HG03175 (cell line): ENCODE results near the gene GCNT2.
"Not testable (repeated sequence)": the region's sequence is repeated elsewhere in the genome, so short reads cannot be mapped to it uniquely, and the experiment has no call there.

ENCODE experiments used
- ATAC-seq: cut with Tn5 transposase; IDR thresholded peaks from one replicate; pipeline ENCODE4 v1.9.1; 2021; ENCODE audit warnings: mild to moderate bottlenecking, moderate library complexity; ENCODE audit not compliant: unreplicated experiment

The GCNT2 gene

DNA sequence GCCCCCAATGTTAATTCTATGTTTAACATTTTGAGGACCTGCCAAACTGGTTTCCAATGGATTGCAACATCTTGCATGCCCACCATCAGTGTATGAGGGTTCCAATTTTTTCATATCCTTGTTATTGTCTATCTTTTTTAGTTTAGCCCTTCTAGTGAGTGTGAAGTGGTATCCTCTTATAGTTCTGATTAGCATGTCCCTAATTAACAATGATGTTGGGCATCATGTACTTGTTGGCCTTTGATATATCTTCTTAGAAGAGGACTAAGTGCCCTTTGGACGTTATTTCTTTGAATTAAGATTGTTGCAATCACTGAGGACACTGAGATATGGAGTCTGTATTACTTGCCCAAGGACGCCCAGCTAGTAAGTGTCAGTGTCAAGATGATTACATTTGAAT lies 22.3 kb downstream of the GCNT2 start:
- ATAC-seq, result no peak

DNA sequence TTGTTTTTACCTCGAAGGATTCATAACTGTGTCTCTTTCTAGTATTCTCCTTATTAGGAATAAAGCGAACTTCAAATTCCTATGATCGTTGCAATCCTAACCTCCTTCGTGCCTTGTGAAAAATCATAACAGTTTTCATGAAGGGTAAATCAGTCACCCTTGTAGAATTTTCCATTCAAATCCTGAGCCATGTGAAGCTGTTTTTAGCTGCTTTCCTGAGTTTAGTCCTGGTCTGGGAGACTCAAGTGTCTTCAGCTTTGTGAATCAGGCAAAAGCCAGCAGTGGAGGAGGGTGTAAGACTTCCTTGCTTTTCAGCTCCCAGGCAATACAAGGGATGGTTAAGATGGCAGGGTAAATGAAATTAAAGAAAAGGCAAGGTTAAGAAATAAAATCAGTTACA lies 24.3 kb downstream of the GCNT2 start:
- ATAC-seq, result no peak

DNA sequence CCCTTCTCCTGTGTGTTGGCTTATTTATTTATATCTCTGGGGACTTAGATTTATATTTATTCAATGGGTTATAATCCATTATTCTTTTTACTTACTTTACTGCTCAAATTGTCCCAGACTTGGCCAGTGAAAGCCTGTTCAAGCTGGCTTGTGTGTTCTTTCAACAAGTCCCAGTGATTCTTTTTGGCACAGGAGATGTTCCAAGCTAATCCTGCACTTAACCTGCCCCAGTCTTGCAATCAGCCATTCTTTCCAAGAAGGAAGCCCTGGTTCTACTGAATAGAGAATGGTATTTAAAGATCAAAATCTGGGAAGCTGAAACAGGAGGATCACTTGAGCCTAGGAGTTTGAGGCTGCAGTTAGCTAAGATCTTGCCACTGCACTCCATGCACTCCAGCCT lies 26.7 kb downstream of the GCNT2 start:
- no peak for ATAC-seq

DNA sequence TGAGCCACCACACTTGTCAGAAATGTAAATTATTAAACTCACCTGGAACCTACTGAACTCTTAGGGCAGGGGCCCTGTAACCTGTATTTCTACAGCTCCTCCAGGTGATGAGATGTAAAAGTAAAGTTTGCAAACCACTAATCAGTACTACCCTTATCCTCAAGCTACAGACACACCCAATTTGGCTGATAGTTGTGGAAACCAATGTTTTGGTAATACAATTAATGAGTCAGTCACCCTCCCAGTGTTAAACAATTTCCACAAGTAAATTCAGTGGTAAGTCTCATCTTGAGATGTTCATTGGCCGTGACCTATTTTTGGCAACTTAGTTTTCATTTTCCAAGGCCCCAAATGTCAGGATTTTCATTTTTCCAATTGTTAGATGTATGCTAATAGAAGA lies 29.6 kb downstream of the GCNT2 start:
- ATAC-seq, result no peak

DNA sequence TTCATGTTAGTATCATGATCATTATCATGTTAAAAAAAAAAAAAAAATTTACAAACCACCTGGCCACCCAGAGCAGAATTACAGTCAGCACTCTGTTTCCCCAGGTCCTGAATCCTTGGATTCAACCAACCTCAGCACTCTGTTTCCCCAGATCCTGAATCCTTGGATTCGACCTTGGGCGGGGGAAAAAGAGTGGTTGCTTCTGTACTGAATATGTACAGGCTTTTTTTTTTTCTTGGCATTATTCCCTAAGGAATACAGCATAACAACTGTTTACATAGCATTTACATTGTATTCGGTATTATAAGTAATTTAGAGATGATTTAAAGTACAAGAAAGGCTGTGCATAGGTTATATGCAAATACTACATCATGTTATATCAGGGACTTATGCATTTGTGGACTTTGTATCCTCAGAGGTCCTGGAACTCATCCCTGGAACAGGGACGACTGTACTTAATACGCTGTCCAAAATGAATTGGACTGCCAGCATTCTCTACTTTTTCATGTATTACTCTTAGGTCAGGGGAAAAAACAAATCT lies 31.2 kb downstream of the GCNT2 start:
- no peak for ATAC-seq

DNA sequence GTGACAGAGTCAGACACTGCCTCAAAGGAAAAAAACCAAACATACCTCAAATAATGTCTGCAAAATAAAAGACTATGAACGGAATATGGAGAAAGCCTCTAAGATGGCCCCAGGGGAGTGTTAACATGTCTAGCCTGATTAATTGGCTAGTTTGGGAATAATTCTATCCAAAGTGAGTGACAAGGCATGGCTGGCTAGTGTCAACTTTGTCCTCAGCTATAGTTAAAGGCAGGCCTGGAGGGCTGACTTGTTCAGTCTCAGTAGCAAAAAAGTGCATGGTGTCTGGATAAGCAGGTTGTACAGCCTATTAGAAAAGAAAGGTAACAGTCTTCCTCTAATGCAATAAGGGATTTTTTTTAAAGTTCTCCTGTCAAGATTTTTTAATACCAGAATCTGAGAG lies 32.7 kb downstream of the GCNT2 start:
- no peak for ATAC-seq

DNA sequence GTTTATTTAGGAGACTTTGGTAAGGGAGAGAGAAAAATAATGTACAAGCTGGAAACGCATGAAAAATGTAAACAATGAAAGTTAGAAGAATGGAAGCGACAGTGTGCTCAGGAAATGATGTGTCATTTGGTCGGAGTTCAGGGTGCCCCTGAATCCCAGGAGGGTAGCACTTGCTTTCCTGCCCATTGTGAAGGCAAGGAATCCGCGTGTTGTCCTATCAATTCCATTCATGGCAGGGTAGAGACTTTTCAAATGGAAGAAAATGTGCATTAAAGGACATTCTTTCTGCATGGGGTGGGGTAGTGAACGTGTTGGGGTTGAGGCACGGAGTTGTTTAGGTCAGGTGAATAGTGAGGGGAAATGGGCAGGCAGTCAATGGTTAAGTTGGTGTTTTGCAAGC lies 33.7 kb downstream of the GCNT2 start:
- ATAC-seq, result no peak

DNA sequence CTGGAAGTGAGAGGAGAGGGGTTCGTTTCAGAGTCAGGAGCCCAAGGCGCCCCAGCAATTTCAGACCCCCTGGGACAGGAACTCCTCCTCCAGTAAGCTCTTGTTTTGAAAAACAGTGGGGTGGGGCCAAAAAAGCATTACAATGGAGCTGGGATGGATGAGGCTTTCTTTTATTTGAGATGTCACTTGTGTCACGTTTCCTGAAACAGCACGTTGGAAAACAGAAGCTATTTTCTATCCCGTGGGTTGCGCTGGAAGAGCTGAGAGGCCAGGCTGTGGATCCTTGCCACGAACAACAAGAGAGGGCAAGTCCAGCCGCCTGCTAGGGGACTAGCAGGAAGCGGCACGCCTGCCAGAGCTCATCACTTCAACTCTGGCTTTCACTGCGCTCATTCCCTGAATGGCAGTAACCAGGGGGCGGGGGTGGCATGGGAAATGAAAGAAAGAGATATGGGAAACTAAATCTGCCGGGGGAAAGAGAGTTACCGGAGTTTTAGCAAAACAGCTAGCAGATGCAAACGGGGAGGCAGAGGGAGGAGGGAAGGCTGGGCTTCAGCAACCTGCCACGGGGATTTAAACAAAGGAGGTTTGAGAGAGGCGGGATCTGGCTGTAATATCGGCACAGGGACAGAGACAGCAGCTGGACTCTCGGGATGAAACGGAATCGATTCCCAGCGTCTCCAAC lies 34.6 kb downstream of the GCNT2 start:
- no peak for ATAC-seq

DNA sequence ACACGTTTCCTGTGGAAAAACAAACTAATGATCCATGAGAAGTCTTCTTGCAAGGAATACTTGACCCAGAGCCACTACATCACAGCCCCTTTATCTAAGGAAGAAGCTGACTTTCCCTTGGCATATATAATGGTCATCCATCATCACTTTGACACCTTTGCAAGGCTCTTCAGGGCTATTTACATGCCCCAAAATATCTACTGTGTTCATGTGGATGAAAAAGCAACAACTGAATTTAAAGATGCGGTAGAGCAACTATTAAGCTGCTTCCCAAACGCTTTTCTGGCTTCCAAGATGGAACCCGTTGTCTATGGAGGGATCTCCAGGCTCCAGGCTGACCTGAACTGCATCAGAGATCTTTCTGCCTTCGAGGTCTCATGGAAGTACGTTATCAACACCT lies 35.4 kb downstream of the GCNT2 start:
- ATAC-seq, result no peak

DNA sequence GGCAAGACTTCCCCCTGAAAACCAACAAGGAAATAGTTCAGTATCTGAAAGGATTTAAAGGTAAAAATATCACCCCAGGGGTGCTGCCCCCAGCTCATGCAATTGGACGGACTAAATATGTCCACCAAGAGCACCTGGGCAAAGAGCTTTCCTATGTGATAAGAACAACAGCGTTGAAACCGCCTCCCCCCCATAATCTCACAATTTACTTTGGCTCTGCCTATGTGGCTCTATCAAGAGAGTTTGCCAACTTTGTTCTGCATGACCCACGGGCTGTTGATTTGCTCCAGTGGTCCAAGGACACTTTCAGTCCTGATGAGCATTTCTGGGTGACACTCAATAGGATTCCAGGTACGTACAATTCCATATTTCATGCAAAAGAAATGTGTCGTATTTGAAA lies 35.8 kb downstream of the GCNT2 start:
- no peak for ATAC-seq

DNA sequence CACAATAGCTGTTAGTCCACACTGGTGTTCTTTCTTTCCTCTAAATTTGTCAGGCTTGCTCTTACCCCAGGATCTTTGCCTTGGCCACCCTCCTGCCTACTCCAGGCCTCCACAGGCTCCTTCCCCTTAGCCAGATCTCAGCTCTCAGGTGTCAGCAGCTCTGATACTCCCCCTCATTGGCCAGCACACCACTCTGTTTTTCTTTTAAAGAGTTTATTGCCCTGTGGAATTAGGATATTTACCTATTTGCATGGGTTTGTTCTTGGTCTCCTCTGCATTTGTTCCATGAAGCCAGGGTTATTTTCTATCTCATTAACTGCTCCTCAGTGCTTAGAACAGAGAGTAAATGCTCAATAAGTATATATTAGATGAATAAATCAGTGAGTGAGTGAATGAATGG lies 36.8 kb downstream of the GCNT2 start:
- no peak for ATAC-seq

DNA sequence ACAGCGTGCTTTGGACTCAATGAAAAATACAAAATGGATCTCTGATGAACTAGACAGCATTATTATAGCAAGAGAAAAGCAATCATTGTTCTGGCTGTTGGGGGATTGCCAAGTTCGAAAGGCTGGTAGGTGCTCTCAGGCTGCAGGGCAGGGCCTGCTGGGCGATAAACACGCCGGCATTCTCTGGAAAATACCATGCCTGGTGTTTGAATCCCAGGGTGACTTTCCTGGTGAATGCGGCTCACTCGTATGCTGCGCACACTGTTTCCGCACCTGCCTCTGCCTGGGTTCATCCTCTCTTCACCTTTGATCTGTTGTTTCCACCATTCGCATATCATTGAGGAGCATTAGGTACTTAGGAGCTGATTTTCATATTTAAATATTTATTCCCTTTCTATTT lies 37.4 kb downstream of the GCNT2 start:
- ATAC-seq, result no peak

DNA sequence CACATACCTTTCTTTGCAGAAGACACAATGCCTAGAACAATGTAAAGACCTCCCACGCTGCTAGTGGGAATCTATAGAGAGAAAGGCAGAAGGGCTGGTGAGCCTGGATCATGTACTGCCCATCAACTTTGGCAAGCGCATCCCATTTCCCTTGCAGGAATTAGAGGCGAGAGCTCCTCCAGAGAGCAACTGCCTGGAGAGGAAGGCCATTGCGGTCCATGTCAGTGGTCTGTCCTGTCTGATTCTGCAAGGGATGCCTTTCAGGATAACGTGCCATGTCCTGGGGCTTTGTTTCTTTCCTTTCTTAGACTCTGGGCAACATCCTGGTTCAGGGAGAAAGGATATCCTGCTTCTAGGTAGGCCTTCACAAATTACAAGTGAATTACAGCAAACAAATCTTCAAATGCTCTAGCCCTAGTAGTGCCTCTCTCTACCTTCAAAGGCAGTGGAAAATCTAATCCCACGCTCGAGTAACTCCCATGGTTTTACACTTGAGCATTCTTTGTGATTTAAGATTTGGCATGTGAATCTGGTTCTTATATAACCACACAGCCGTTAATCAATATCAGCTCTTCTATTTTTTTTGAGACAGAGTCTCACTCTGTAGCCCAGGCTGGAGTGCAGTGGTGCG lies 38.5 kb downstream of the GCNT2 start:
- no peak for ATAC-seq

DNA sequence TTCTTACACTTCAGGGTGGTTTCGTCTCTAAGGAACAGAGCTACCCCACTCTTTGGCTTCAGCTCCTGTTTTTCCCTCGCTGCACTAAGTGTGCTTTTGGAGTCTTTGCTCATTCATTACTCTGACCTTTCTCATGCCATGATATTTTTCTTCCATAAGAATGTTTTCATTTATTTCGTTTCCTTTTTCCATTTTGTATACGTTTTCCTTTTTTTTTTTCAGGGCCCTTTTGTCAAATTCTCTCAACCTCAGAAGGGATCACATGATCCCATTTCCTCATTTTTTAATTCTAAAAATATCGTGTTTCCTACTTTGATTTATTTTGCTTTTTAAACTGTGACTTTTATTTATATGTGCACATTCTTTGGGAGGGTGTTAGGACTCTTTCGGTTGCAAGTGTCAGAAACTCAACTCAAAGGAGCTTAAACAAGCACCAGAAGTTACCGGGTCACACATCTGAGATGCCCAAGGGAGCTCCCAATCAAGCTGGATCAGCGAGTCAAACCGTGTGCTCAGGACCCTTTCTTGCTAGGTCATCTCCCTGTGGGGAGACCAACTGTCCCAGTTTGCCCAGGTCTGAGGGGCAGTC lies 40.6 kb downstream of the GCNT2 start:
- ATAC-seq, result no peak

DNA sequence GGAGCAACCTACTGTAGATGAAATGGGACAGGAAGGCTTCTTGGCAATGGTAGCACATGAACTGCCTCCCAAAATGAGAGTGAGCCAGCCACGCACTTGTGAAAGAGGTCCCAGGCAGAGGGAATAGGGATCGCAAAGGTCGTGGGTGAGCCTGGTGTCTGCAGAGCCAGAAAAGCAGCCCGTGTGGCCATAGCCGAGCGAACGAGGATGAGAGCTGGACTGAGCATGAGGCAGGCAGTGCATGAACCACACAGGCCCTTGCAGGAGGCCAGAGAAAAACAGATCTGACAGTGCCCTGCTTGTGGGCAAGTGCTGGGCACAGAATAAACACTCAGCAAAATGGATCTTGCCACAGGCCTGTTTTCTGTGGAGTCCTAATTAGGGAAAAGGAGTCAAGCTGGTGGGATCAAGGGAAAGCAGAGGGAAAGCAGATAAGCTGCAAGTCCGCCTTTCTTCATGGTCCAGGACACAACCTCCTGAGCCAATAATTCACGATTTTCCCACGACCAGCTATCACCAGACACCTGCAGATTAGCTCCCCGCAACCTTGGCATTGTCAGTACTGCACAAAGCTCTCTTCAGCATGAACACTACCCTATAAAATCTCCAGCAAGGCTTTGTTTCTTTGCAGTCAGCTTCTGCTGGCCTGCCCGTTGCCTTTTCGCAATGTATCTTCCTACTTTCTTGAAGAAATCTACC lies 44.0 kb downstream of the GCNT2 start:
- no peak for ATAC-seq

DNA sequence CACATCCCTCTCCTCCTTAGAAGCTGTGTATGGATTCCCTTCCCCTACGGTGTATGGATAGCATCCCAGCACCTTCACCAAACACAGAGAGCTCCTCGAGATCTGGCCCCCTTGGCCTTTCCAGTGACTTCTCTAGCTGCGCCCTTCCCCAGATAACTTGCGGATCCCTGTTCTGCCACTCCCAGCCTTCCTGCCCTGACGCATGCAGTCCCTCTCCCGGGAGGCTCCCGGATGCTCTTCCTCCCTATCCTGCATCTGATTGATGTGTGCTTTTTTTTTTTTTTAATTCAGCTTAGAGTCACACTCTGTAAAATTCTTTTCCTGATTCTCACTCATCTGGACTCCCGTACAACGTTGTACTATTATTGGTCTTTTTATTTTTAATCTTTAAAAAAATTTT lies 44.8 kb downstream of the GCNT2 start:
- no peak for ATAC-seq

DNA sequence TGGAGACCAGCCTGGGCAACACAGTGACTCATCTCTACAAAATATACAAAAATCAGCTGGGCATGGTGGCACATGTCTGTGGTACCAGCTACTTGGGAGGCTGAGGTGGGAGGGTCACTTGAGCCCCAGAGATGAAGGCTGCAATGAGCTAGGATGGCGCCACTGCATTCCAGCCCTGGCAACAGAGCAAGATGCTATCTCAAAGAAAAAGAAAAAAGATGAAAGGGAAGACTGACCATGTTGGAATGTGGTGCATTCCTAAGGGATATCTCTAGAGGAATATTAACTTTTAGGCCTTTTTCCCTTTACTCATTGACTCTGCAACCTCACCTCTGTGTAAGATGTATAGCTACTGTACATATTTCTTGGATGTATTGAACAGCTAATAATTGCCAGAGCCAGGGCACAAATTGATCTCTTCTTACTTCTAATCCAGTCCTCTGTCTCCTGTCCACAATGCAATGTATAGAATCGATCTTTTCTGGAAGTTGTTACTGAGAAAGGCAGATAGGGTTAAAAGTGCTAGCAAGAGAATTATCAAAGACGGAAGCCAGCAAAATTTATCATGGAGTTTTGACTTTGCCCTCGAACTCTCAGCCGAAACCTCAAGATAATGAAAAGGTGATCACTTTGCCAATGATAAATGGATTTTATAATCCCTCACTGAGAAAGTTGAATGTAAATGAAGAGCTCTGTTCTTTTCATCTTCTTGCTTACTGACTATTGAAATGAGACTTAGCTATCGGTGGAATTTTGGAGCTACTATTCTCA lies 46.3 kb downstream of the GCNT2 start:
- ATAC-seq, result no peak

DNA sequence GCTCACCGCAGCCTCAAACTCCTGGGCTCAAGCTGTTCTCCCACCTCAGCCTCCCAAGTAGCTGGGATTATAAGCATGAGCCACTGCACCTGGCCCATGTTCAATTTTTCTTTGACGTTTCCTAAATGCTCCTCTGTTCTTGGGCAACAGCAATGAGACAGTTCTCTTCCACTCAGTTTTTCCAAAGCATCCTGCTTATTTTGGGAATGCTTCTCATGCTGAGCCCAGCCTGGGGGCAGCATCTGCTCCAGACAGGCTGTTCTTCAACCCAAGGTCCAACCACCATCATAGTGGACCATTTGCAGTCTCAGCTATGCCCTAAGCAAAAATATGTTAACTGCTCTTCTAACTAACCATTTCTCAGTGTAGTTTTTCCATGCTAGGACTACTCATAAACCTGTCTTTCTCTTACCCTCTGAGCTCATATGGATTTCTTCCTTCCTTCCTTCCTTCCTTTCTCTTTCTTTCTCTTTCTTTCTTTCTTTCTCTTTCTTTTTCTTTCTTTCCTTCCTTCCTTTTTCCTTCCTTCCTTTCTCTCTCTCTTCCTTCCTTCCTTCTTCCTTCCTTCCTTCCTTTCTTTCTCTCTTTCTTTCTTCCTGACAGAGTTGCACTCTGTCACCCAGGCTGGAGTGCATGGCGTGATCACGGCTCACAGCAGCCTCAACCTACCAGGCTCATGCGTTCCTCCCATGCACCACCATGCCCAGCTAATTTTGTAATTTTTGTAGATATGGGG lies 48.4 kb downstream of the GCNT2 start:
- ATAC-seq, result no peak

DNA sequence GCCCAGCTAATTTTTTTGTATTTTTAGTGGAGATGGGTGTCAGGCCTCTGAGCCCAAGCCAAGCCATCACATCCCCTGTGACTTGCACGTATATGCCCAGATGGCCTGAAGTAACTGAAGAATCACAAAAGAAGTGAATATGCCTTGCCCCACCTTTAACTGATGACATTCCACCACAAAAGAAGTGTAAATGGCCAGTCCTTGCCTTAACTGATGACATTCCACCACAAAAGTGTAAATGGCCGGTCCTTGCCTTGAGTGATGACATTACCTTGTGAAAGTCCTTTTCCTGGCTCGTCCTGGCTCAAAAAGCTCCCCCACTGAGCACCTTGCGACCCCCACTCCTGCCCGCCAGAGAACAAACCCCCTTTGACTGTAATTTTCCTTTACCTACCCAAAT lies 54.4 kb downstream of the GCNT2 start:
- not testable (repeated sequence) for ATAC-seq

DNA sequence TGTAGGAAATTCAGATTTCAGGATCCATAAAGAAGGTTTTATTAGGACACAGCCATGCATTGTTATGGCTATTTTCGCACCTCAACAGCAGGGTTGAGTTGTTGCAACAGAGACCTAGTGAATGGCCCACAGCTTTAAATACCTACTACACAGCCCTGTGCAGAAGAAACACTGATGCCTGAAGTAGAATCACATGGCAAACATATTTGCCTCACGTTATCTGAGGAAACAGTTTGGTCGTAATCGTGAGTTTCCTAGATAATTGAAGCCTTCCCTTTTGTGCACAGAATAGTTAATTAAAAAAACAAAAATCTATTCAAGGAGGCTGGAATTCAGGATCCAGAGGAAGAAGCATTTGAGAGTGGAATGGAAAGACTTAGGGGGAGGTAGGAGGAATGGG lies 55.1 kb downstream of the GCNT2 start:
- no peak for ATAC-seq
